ENCODE results near the gene MKNK1. TPM values are rescaled to one million over a fixed set of nuclear protein-coding genes. Genes with fewer than 3 reads are reported as not detected.

The MKNK1 gene
- total RNA-seq, 1 experiment from 2014 or later = 103 TPM

DNA sequence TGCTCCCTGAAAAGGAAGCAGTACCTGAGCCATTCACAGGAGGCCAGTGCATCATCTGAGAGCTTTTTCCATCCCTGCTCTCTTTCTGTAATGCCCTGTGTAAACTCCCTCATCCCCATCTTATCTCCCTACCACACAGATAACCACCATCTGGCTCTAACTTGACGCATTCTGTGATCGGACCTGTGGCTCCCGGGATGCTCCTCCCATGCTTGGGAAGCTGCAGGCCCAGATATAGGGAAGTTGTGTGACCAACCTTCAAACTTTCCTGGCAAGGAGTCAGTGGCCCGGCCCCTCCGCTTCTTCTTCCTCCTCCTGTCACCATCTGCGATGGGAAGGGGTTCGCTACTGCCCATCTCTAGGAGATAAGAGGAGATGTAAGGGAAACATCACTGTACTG, 21.1 kb downstream of the MKNK1 start:
- no peaks in the 10 kb centered on the region for H3K36me3 ChIP-seq (ENCODE audit: low read depth)
- no peaks in the 10 kb centered on the region for H3K9me3 ChIP-seq (ENCODE audit: insufficient read depth, low read depth)
- intact Hi-C loops (cut with micrococcal nuclease; ENCODE audit: unreplicated experiment) = no loop called here
- no peak for DNase-seq
- no peaks in the 10 kb centered on the region for H3K4me1 ChIP-seq (replicated peaks; ENCODE audit: insufficient read depth)
- TF ChIP-seq EZH2 (IDR thresholded peaks at IDR 0.05; ENCODE audit: low read depth) = no peak
- TF ChIP-seq, protein P1, sequence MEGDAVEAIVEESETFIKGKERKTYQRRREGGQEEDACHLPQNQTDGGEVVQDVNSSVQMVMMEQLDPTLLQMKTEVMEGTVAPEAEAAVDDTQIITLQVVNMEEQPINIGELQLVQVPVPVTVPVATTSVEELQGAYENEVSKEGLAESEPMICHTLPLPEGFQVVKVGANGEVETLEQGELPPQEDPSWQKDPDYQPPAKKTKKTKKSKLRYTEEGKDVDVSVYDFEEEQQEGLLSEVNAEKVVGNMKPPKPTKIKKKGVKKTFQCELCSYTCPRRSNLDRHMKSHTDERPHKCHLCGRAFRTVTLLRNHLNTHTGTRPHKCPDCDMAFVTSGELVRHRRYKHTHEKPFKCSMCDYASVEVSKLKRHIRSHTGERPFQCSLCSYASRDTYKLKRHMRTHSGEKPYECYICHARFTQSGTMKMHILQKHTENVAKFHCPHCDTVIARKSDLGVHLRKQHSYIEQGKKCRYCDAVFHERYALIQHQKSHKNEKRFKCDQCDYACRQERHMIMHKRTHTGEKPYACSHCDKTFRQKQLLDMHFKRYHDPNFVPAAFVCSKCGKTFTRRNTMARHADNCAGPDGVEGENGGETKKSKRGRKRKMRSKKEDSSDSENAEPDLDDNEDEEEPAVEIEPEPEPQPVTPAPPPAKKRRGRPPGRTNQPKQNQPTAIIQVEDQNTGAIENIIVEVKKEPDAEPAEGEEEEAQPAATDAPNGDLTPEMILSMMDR (conservative IDR thresholded peaks at IDR 0.05) = no peak
- ChIA-PET POLR2A (ENCODE audit: unreplicated experiment) (no interaction called here), CTCF (interaction anchor here (0.5 kb wide), 1 partner anchor 176 kb away, joined by 14 read pairs; no protein-coding TSS in a partner anchor)
- H3K4me2 ChIP-seq = no peak overlapping the region
- no TSS peak for BruUV-seq (replicated peaks)
- H3F3A ChIP-seq (ENCODE audit: insufficient read depth, low read depth) = no peaks in the 10 kb centered on the region
- H3K9me2 ChIP-seq (ENCODE audit: insufficient read depth) = no peaks in the 10 kb centered on the region
- no peaks in the 10 kb centered on the region; the same call in 1 of the 2 replicates for H4K20me1 ChIP-seq (ENCODE audit: insufficient read depth)
- H3K27me3 ChIP-seq (ENCODE audit: insufficient read depth, low read depth) = no peaks in the 10 kb centered on the region
- no peaks in the 10 kb centered on the region for H3K79me2 ChIP-seq (ENCODE audit: low read depth)
- no peak overlapping the region for H2AFZ ChIP-seq
- H3K27ac ChIP-seq = no peak overlapping the region
- H3K4me3 ChIP-seq = no peak overlapping the region

DNA sequence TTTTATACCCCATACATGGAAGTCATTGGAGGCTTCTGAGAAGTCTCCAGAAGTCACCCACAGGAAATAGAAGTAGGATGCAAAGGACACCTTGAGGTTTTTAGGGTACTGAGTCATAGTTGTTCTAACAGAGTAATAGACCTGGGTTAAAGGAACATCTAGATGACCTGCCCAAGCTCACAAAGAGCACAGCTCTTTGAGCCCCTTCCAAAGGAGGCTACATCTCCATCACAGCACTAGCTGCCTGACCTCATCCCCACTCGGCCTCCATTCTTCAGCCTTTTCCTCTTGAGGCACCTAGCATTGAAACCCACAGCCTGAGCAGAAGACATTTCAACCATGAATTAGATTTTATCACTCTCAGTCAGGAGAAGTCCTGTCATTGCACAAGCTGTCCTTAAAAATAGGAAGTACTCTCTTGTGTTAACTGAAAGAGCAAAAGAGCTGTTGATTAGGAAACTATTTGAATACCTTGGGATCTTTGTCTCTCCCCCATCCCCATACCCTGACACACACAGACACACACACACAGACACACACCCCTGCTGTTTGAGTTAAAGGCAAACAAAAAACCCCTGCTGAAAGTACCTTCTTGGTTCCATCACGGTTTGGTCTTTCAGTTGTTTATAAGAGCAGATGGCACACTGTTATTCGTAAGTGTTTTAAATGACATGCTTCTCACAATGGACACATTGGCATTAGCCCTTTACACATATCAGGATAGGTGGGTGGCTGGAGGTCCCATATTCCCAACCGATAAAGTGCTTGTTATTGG, 22.2 kb downstream of the MKNK1 start:
- Histone ChIP-seq H3K4me2 (no peak overlapping the region), H3K27me3 (ENCODE audit: insufficient read depth, low read depth) (no peaks in the 10 kb centered on the region), H3K9me3 (ENCODE audit: insufficient read depth, low read depth) (no peaks in the 10 kb centered on the region), H3K4me3 (no peak overlapping the region), H3K27ac (no peak overlapping the region), H3K79me2 (ENCODE audit: low read depth) (no peaks in the 10 kb centered on the region), H3K4me1 (replicated peaks; ENCODE audit: insufficient read depth) (no peaks in the 10 kb centered on the region), H4K20me1 (ENCODE audit: insufficient read depth) (no peaks in the 10 kb centered on the region; the same call in 1 of the 2 replicates), H2AFZ (no peak overlapping the region), H3F3A (ENCODE audit: insufficient read depth, low read depth) (no peaks in the 10 kb centered on the region), H3K9me2 (ENCODE audit: insufficient read depth) (no peaks in the 10 kb centered on the region), H3K36me3 (ENCODE audit: low read depth) (no peaks in the 10 kb centered on the region)
- intact Hi-C loops (cut with micrococcal nuclease; ENCODE audit: unreplicated experiment) = no loop called here
- BruUV-seq (replicated peaks) = no TSS peak
- ChIA-PET CTCF (interaction anchor here (0.6 to 0.7 kb wide), 2 partner anchors 157 to 215 kb away, joined by 3 read pairs; no protein-coding TSS in a partner anchor), POLR2A (ENCODE audit: unreplicated experiment) (no interaction called here)
- DNase-seq = no peak
- TF ChIP-seq EZH2 (IDR thresholded peaks at IDR 0.05; ENCODE audit: low read depth) = no peak
- TF ChIP-seq, protein P1 (conservative IDR thresholded peaks at IDR 0.05) = no peak

DNA sequence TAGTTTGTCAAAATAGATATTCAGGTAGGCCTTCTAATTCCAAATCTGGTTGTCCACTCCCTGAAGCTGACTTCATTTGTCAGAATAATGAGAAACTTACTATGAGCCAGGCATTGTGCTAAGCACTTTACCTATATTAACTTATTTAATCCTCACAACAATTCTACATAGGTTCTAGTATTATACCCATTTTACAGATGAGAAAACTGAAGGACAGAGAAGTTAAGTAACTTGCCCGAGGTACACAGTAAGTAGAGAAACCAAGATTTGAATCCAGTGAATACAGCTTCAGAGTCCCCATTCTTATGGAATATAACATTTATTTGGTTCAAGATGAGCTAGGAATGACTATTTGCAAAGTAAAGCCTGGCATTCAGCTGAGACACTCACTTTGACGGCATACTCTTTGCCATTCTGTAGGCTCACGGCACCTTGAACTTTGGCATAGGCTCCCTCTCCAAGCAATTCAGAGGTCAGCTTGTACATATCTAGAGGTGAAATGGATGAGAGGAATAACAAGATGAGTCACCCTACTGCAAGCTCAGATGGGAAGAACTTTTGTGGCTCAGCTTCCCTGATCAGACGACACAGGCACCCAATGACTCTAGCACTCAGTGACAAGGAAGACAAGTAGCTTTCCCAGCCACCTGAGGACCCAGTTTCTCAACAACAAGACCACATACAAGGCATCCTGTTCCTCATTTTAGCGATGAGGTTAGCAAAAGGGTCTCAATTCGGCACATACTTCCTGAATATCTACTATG, 23.7 kb downstream of the MKNK1 start:
- no peak for DNase-seq
- no peak for TF ChIP-seq EZH2 (IDR thresholded peaks at IDR 0.05; ENCODE audit: low read depth)
- TF ChIP-seq, protein P1 (conservative IDR thresholded peaks at IDR 0.05) = no peak
- no TSS peak for BruUV-seq (replicated peaks)
- ChIA-PET POLR2A (ENCODE audit: unreplicated experiment) (no interaction called here), CTCF (no interaction called here)
- intact Hi-C loops (cut with micrococcal nuclease; ENCODE audit: unreplicated experiment) = no loop called here
- Histone ChIP-seq H3K4me2 (no peak overlapping the region), H4K20me1 (ENCODE audit: insufficient read depth) (no peaks in the 10 kb centered on the region; the same call in 1 of the 2 replicates), H3F3A (ENCODE audit: insufficient read depth, low read depth) (no peaks in the 10 kb centered on the region), H3K36me3 (ENCODE audit: low read depth) (no peaks in the 10 kb centered on the region), H3K79me2 (ENCODE audit: low read depth) (no peaks in the 10 kb centered on the region), H3K27me3 (ENCODE audit: insufficient read depth, low read depth) (no peaks in the 10 kb centered on the region), H3K9me3 (ENCODE audit: insufficient read depth, low read depth) (no peaks in the 10 kb centered on the region), H3K4me3 (no peak overlapping the region), H3K9me2 (ENCODE audit: insufficient read depth) (no peaks in the 10 kb centered on the region), H2AFZ (no peak overlapping the region), H3K4me1 (replicated peaks; ENCODE audit: insufficient read depth) (no peaks in the 10 kb centered on the region), H3K27ac (no peak overlapping the region)
